Muscle of leg (tissue), 9 donors: ENCODE data around the gene TSPAN9. TPM values are rescaled to one million over a fixed set of nuclear protein-coding genes. Genes with fewer than 3 reads are reported as not detected.

ENCODE experiments used
- polyA plus RNA-seq, 8 donors: library from polyadenylated mRNA; unstranded; fragments of 120-200 nt; gene quantifications; one replicate each; pipeline versions ENCODE4 v1.2.1 to v1.2.3, GENCODE V29; 2013; ENCODE audit warnings: inconsistent platforms in 1 of 8, low replicate concordance in 1 of 8; ENCODE audit not compliant: insufficient read length in 8 of 8, insufficient read depth in 1 of 8
- total RNA-seq: library from RNA; stranded (reverse); fragments of 120-200 nt; gene quantifications from one replicate; pipeline ENCODE4 v1.2.4, GENCODE V29; 2013

Gene TSPAN9
- total and polyA plus RNA-seq, 9 donors: 56.6 to 142 (median 116) TPM

Other genes starting within 250 kb of the TSPAN9 start
- 2.3 TPM for gene NRIP2, start 242.3 kb upstream of the TSPAN9 start, total RNA-seq
- gene NRIP2, start 242.3 kb upstream of the TSPAN9 start, polyA plus RNA-seq: 1 to 10 TPM; 5.0 to 6.6 (median 5.8) TPM
- not detected for gene TEX52, start 220.3 kb upstream of the TSPAN9 start, total RNA-seq
- 1 to 10 TPM in 3 of 8 donors, under 1 TPM in 5; 0.19 to 1.3 (median 0.58) TPM for gene TEX52, start 220.3 kb upstream of the TSPAN9 start, polyA plus RNA-seq
- 6.5 TPM for gene FOXM1, start 200.2 kb upstream of the TSPAN9 start, total RNA-seq
- 10 to 100 TPM; 15.8 to 29.4 (median 22.7) TPM for gene FOXM1, start 200.2 kb upstream of the TSPAN9 start, polyA plus RNA-seq
- 17.8 TPM for gene RHNO1, start 200.2 kb upstream of the TSPAN9 start, total RNA-seq
- 10 to 100 TPM; 18.3 to 28.3 (median 25.3) TPM for gene RHNO1, start 200.2 kb upstream of the TSPAN9 start, polyA plus RNA-seq
- gene TULP3, start 186.5 kb upstream of the TSPAN9 start, total RNA-seq: 21.9 TPM
- 10 to 100 TPM; 20.8 to 31.3 (median 28.4) TPM for gene TULP3, start 186.5 kb upstream of the TSPAN9 start, polyA plus RNA-seq
- gene TEAD4, start 118.0 kb upstream of the TSPAN9 start, total RNA-seq: 35.5 TPM
- gene TEAD4, start 118.0 kb upstream of the TSPAN9 start, polyA plus RNA-seq: 100 to 1,000 TPM in 2 of 8 donors, 10 to 100 TPM in 6; 73.8 to 103 (median 87.2) TPM